HFFc6 (cell line): ENCODE measurements around the gene PAK4. TPM values are rescaled to one million over a fixed set of nuclear protein-coding genes. Genes with fewer than 3 reads are reported as not detected.

Experiments used
- DNase-seq: peaks from one replicate; pipeline ENCODE4 v3.0.0-alpha.2; 2018
- H3K27ac Mint-ChIP-seq: 2 replicates; pipeline ENCODE4 v1.8.0; 2020; ENCODE audit warnings: mild to moderate bottlenecking, mixed read lengths
- H3K27me3 Mint-ChIP-seq: 2 replicates; pipeline ENCODE4 v1.8.0; 2021; ENCODE audit warnings: mild to moderate bottlenecking, moderate library complexity, mixed read lengths; ENCODE audit not compliant: insufficient read depth
- H3K36me3 Mint-ChIP-seq: 2 replicates; pipeline ENCODE4 v1.8.0; 2021; ENCODE audit warnings: low read depth, mixed read lengths
- H3K4me1 Mint-ChIP-seq: 2 replicates; pipeline ENCODE4 v1.8.0; 2020; ENCODE audit warnings: low read depth, mixed read lengths
- H3K4me3 Mint-ChIP-seq: 2 replicates; pipeline ENCODE4 v1.8.0; 2020; ENCODE audit warnings: mild to moderate bottlenecking, moderate library complexity, mixed read lengths
- H3K9me3 Mint-ChIP-seq: 2 replicates; pipeline ENCODE4 v1.8.0; 2020; ENCODE audit warnings: mild to moderate bottlenecking, mixed read lengths
- total RNA-seq, 6 experiments: library from RNA; stranded (reverse); fragmentation: NEBNext Ultra II Directional; extraction: Animal tissue kit (Norgen Biotek cat#: 25700); gene quantifications; 2 replicates in 1 of 6; 3 replicates in 5 of 6; pipeline ENCODE4 v1.2.3, GENCODE V29; 2021
- TF ChIP-seq, protein P1 (sequence below): fragments of 200-600 bp; sonication (generic); IDR thresholded peaks from 2 replicates; pipeline ENCODE4 v1.5.0; 2021; ENCODE audit warnings: antibody characterized with exemption, mild to moderate bottlenecking

Gene PAK4
- total RNA-seq, 6 experiments from 2014 or later, result 35.4 to 40.4 (median 35.8) TPM

DNA sequence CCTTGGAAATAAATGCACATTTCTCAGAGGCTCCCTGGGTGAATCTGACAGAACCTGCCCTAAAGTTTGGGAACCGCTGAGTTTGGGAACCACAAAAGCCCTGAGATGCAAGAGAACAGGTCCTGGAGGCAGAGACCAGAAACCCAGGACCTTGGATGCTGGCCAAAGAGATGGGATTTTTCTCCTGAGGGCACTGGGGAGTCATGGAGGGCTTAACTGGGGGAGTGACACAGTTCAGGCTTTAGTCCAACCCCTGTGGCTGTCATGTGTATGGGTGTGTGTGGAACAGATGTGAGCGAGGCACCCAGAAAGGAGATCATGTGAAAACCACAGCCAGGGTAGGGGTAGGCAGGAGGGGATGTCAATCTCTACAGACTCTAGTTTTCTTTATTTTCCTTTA lies 67.3 kb downstream of the PAK4 start:
- no peak for DNase-seq
- H3K9me3 Mint-ChIP-seq, result no peaks in the 10 kb centered on the region
- TF ChIP-seq, protein P1, sequence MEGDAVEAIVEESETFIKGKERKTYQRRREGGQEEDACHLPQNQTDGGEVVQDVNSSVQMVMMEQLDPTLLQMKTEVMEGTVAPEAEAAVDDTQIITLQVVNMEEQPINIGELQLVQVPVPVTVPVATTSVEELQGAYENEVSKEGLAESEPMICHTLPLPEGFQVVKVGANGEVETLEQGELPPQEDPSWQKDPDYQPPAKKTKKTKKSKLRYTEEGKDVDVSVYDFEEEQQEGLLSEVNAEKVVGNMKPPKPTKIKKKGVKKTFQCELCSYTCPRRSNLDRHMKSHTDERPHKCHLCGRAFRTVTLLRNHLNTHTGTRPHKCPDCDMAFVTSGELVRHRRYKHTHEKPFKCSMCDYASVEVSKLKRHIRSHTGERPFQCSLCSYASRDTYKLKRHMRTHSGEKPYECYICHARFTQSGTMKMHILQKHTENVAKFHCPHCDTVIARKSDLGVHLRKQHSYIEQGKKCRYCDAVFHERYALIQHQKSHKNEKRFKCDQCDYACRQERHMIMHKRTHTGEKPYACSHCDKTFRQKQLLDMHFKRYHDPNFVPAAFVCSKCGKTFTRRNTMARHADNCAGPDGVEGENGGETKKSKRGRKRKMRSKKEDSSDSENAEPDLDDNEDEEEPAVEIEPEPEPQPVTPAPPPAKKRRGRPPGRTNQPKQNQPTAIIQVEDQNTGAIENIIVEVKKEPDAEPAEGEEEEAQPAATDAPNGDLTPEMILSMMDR, result no peak
- H3K36me3 Mint-ChIP-seq, result no peaks in the 10 kb centered on the region
- H3K4me3 Mint-ChIP-seq, result no peak overlapping the region
- H3K4me1 Mint-ChIP-seq, result peaks cover 7% of the 10 kb centered on the region
- no peak overlapping the region for H3K27ac Mint-ChIP-seq
- H3K27me3 Mint-ChIP-seq, result peaks cover 25% of the 10 kb centered on the region

DNA sequence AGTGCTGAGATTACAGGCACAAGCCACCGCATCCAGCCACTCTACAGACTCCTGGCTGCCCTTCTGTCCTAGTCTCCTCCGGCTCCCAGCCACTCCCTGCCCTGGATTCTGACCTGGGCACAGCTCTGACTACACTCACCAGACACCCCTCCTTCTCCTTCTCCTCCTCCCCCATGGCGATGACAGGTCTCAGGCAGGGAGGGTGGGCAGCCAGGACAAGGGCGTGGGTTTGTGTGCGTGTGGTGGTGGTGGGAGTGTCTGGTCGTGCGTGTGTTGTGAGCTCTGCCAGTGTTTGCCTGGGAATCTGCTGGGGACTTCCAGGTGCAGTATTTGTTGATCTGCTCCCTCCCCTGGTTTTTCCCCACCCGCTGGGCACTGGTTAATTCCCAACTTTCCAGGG lies 68.2 kb downstream of the PAK4 start:
- Mint-ChIP-seq H3K4me1 (peaks cover 7% of the 10 kb centered on the region), H3K36me3 (no peaks in the 10 kb centered on the region), H3K9me3 (no peaks in the 10 kb centered on the region), H3K27ac (no peak overlapping the region), H3K4me3 (no peak overlapping the region), H3K27me3 (peaks cover 33% of the 10 kb centered on the region)
- TF ChIP-seq, protein P1, result no peak
- DNase-seq, result no peak

DNA sequence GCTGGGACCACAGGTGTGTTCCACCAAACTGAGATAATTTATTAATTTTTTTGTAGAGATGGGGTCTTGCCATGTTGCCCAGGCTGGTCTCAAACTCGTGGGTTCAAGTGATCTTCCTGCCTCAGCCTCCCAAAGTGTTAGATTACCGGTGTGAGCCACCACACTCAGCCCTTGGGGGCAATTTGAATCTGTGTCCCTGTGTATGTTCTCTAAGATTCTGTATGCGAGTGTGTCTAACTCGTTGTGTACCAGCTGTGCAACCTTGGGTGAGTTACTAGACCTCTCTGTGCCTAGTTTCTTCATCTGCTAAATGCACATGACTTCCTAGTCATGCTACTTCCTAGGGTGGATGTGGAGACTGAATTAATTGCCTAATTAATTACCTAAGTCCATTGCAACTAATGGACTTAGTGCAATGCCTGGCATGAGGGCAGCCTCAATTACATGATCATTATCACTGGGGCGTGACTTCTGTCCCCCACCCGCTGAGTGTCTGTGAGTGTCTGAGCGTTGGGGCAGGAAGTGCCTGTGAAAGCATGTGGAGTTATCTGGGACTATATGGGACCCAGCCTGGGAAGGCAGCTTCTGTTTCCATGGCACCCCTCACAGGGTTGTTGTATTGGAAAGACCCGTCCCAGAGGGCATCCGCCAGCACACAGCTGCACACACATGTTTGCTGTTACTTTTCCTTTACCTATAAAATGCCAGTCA lies 69.4 kb downstream of the PAK4 start:
- no peaks in the 10 kb centered on the region for H3K9me3 Mint-ChIP-seq
- H3K36me3 Mint-ChIP-seq, result no peaks in the 10 kb centered on the region
- no peak for DNase-seq
- peaks cover 26% of the 10 kb centered on the region for H3K27me3 Mint-ChIP-seq
- H3K4me1 Mint-ChIP-seq, result peaks cover 7% of the 10 kb centered on the region
- TF ChIP-seq, protein P1, result no peak
- H3K4me3 Mint-ChIP-seq, result no peak overlapping the region
- no peak overlapping the region for H3K27ac Mint-ChIP-seq

DNA sequence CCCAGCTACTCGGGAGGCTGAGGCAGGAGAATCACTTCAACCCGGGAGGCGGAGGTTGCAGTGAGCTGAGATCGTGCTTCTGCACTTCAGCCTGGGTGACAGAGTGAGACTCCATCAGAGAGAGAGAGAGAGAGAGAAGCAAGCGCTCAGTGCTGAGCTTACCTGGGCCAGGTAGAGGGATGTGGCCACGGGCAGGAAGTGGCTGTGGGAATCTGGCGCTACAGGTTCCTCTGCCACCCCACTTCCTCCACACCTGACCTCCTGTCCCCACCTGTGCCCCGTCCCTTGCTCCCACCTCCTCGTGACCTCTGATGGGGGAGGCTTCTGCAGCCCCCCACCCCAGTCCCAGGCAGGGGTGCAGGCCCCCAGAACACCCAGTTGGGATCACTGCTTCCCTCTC lies 70.2 kb downstream of the PAK4 start:
- DNase-seq, result no peak
- no peak overlapping the region for H3K4me3 Mint-ChIP-seq
- no peaks in the 10 kb centered on the region for H3K9me3 Mint-ChIP-seq
- TF ChIP-seq, protein P1, result no peak
- H3K4me1 Mint-ChIP-seq, result peaks cover 7% of the 10 kb centered on the region
- no peaks in the 10 kb centered on the region for H3K36me3 Mint-ChIP-seq
- no peak overlapping the region for H3K27ac Mint-ChIP-seq
- H3K27me3 Mint-ChIP-seq, result peaks cover 28% of the 10 kb centered on the region

DNA sequence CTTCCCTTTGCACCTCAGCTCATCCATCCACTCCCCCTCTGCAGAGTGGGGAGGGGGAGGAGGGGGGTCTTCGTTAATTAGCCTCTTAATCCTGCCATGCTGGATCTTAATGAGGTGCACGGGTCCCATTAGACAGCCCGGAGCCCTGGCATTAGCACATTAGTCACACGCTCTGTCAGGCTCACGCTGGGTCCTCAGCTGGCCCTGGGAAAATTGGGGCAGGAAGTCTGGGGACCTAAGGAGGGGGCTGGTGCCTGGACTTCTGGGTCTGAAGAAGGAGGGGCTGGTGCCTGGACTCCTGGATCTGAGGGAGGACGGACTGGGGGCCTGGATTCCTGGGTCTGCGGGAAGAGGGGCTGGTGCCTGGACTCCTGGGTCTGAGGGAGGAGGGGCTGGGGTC lies 70.7 kb downstream of the PAK4 start:
- no peak overlapping the region for H3K27ac Mint-ChIP-seq
- H3K4me3 Mint-ChIP-seq, result no peak overlapping the region
- H3K4me1 Mint-ChIP-seq, result peaks cover 7% of the 10 kb centered on the region
- TF ChIP-seq, protein P1, result no peak
- DNase-seq, result no peak
- H3K9me3 Mint-ChIP-seq, result no peaks in the 10 kb centered on the region
- H3K36me3 Mint-ChIP-seq, result no peaks in the 10 kb centered on the region
- peaks cover 30% of the 10 kb centered on the region for H3K27me3 Mint-ChIP-seq
